Left renal pelvis (tissue), 4 donors: Measurements from ENCODE around the gene SEC14L3. TPM values are rescaled to one million over a fixed set of nuclear protein-coding genes. Genes with fewer than 3 reads are reported as not detected.

Experiments
- DNase-seq, 4 donors: peaks; one replicate each; pipeline ENCODE4 v3.0.0-alpha.2; 2013; ENCODE audit warnings: low read depth in 4 of 4, low spot score in 3 of 4
- polyA plus RNA-seq, 4 donors: library from polyadenylated mRNA; unstranded; fragments of 120-200 nt; gene quantifications; one replicate each; pipeline ENCODE4 v1.2.1, GENCODE V29; 2013; ENCODE audit not compliant: insufficient read length in 4 of 4

SEC14L3 gene
- under 1 TPM in 2 of 4 donors, not detected in 2; 0.07 to 0.09 TPM for polyA plus RNA-seq

- no peak for DNase-seq
These were observed at the start of gene SEC14L3 for GRCh38 chr22:30471616-30472318. Gene SEC14L3 (minus strand): TSS chr22:30472017. CDS start chr22:30471958, 59 bp downstream.

GRCh38 chr22:30519842-30520425, 48.1 kb upstream of the SEC14L3 start:
- no peak for DNase-seq

DNA sequence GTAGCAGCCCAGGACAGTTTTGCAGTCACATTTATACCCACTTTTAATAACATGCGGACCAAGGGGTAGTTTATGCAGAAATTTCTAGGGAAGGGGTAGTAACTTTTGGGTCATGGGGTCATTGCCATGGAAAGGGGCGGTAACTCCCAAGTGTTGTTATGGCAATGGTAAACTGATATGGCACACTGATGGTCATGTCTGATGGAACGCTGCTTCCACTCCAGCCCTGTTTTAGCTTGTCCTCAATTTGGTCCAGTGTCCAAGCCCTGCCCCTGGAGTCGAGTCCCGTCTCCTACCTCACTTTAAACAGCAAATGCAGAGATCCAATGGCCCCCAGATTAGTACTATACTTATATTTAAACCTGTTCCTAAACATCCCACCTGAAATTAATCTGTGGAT, 44.9 kb upstream of the SEC14L3 start:
- DNase-seq: no peak

GRCh38 chr22:30516273-30516672, 44.5 kb upstream of the SEC14L3 start:
- DNase-seq: no peak

DNA sequence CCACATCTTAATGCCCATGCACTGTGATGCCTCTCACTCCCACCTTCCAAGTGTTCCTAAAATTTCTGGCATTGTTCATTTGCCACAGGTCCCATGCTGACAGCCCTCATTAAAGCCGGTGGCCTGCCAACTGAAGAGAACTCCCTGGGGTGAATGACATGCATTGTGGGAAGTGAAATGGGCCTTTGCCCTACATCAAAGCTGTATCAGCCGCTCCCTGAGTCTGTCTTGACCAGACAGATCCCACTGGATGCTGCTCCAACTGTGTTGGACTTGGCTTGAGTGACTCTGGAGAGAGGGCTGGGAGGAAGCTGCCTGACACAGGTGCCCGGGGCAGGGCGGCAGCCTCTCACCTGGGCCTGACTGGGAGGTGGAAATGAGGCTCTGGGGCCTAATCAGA, 42.4 kb upstream of the SEC14L3 start:
- DNase-seq: no peak

DNA sequence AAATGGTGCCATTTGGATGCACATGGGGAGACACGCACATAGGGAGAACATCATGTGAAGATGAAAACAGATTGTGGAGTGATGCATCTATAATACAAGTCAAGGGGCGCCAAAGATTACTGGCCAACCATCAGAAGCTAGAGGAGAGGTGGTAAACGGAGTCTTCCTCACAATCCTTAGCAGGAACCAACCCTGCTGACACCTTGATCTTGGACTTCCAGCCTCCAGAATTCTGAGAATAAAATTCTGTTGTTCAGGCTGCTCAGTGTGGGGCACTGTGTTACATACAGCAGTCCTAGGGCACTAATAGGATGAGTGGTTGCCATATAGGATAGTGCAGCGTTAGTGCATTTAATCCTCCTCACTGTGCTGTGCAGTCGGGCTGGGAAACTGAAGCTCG, 41.6 kb upstream of the SEC14L3 start:
- no peak for DNase-seq

DNA sequence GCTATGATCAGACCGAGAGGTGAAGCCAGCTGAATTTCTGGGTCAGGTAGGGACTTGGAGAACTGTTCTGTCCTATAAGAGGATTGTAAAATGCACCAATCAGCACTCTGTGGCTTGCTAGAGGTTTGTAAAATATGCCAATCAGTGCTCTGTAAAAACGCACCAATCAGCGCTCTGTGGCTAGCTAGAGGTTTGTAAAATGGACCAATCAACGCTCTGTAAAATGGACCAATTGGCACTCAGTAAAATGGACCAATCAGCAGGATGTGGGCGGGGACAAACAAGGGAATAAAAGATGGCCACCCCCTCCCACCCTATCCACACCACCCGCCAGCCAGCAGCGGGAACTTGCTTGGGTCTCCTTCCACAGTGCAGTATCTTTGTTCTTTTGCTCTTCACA, 40.1 kb upstream of the SEC14L3 start:
- no peak for DNase-seq

DNA sequence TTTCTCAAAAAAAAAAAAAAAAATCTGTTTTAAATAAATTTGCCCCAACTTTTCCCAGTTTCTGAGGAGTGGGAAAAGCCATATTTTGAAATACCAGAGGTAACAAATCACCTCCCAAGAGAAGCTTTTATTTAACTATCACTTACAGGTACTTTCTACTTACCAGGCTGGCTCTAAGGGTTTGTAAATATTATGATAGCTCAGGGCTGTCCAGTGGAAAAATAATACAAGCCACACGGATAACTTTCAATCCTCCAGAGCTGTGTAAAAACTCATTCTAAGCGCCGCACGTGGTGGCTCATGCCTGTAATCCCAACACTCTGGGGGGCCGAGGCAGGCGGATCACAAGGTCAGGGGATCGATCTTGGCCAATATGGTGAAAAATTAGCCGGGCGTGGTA, 39.3 kb upstream of the SEC14L3 start:
- DNase-seq: no peak

- DNase-seq: no peak
These were observed 36.4 kb upstream of the SEC14L3 start for GRCh38 chr22:30508216-30508615.

DNA sequence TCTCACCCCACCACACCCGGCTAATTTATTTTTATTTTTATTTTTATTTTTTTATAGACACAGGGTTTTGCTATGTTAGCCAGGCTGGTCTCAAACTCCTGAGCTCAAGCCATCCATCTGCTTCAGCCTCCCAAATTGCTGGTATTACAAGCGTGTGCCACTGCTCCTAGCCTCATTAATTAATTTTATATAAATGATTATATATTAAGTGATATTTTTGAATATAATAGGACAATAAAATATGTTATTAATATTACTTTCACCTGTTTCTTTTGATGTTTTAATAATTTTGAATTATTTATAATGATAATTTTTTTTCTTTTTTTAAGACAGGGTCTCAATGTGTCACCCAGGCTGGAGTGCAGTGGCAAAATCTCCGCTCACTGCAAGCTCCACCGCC, 35.9 kb upstream of the SEC14L3 start:
- no peak for DNase-seq

- no peak for DNase-seq
These were observed 34.7 kb upstream of the SEC14L3 start for GRCh38 chr22:30506507-30506968.

DNA sequence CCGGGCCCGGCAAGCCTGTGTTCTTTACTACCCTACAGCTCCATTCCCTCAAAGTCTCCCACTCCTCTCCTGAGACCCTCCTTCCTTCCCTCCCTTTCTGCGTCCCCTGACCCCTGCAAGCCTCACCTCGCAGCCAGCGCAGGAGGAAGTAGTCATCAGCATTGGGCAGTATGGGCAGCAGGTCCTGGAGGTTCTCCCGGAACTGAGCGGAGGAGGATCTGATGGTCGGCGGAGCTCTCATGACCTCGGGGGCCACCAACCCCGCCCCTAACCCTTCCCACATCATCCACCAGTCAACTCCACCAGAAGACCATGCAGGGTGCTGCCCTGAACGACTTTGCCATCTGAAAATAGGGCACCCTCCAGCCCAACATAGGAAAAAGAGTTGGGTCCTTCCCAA, 31.7 kb upstream of the SEC14L3 start:
- no peak for DNase-seq

DNA sequence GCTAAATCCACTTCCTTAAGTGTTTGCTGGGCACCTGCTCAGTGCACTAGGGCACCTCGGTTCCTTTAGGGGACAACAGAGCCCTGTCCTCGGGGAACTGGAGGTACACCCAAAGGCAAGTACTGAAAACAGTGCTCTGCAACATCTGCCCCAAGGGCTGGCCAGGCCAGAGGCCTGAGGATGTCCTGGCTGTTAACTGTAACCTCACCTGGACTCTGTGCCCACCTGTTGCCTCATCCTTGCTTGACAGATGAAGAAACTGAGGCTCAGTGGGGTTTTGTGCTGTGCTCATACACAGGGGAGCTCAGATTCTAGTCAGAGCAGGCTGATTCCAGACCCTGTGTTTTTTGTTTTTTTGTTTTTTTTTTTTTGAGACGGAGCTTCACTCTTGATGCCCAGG, 31.1 kb upstream of the SEC14L3 start:
- no peak for DNase-seq

- no peak for DNase-seq
These were observed 30.3 kb upstream of the SEC14L3 start for GRCh38 chr22:30502153-30502552.

DNA sequence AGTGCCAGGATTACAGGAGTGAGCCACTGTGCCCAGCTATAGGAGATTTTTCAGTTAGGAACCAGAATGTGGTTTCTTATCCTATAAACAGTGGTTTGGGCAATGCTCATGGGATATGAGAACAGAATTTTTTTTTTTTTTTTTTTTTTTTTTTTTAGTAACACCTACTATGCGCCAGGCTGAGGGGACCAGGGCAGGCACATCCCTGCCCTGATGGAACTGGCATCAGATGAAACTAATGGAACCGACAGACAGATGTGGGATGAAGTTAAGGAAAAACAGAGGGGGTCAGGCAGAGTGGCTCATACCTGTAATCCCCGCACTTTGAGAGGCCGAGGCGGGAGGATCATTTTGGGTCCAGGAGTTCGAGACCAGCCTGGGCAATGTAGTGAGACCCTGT, 28.8 kb upstream of the SEC14L3 start:
- DNase-seq: no peak

DNA sequence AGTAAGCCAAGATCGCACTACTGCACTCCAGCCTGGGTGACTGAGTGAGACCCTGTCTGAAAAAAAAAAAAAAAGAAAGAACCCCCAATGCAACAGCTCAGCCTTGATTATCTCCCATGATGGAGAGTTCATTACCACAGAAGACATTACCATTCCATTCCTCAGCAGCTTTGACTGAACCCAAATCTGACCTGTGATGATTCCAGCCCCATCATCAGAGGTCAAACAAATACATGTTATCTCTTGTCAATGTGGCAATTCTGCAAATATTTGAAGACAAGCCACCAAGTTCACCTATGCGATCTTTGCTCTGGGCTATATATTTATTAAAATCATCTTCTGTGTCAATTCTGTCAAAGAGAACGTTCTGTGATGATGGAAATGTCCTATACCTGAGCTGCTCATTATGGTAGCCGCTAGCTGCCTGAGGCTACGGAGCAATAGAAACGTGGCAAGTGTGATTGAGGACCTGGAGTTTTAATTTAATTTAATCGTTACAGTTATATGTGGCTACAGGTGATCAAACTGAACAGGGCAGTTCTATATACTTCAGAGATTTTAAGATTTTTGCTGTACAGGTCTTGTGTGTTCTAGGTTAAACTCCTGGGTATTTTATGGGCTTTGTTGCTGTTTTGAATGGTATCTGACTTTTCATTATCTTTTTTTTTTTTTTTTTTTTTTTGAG, 25.8 kb upstream of the SEC14L3 start:
- no peak for DNase-seq

DNA sequence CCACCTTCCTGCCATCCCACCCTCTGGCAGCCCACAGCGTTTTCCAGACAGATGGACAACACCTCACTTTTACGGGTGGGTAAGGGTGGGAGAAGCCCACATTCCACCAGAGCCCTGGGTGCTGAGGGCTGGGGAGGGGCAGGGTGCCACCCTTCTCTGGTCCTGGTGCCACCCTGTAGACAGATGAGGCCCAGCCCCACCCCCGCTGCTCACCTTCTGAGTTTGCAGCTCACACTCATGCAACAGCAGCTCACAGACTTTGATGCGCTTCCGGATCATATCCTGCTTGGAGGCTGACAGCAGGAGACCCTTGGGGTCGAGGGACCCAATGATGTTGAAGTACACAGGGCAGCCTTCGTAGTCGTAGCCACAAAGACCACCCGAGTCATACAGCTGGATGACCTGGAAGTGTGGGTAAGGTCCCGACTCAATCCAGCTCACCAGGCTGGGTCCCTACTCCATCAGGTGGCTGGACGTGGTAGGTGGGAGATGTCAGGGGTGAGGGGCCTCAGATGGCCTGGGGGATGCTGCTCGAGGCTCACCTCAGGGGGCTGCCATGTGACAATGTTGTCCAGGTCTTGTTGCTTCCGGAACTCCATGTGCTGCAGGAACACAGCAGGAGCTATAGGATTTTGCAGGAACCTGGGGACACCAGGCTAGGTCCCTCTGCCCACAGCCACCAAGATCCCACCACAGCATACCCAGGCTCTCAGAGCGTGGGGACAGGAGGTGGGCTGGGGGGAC, 23.4 kb upstream of the SEC14L3 start:
- no peak for DNase-seq

- no peak for DNase-seq
These were observed 20.3 kb upstream of the SEC14L3 start for GRCh38 chr22:30492144-30492543.

DNA sequence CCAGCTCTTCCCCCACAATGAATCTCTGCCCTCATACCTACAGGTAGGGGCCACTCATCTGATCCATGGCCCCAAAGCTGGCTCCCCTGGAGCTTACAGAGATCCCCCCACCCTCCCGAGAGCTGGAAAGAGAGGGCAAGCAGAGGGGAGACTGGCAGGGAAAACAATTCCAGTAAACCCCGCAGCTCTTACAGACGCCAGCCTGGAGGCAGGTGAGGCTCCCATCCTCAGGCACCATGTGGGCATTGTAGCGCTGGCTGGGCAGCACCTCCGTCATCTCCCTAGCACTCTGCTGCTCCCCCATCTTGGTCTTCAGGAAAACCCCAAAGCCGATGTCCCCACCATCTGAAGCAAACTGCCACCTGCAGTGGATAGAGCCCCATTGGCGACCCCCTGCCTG, 19.6 kb upstream of the SEC14L3 start:
- no peak for DNase-seq

- no peak for DNase-seq
These were observed 18.6 kb upstream of the SEC14L3 start for GRCh38 chr22:30490399-30490798.

GRCh38 chr22:30488121-30488520, 16.3 kb upstream of the SEC14L3 start:
- DNase-seq: no peak
